GM23248 (cell line): ENCODE data around the gene ASAH2.

Experiments
- EZH2 ChIP-seq: fragments of 200-600 bp; sonication (generic); IDR thresholded peaks from 2 replicates; pipeline ENCODE4 v1.6.1; 2018; ENCODE audit warnings: antibody characterized with exemption, mild to moderate bottlenecking; ENCODE audit not compliant: insufficient read depth, poor library complexity, severe bottlenecking
- EZH2phosphoT487 ChIP-seq: fragments of 200-600 bp; sonication (generic); IDR thresholded peaks from 2 replicates; pipeline ENCODE4 v1.6.1; 2018; ENCODE audit warnings: antibody characterized with exemption, moderate library complexity, mild to moderate bottlenecking, low read depth; ENCODE audit not compliant: insufficient read depth

DNA sequence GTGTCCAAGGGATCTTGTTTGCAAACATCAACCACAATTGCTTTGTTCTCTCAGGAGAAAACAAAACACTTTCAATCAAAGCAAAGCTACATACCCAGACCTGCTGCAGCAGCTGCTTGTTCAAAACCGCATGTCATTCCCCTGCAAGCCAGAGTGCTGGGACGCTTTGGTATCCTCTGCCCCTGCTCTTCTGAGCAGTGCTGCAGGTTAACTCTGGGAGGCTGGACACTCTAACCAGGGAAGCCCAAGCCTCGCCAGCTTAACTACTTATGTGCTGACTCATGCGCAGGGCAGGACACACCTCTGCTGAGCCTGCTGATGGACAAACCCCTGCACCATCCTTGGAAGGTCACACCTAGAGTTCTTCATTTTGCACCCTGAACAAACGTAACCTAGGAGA lies 28.2 kb upstream of the ASAH2 start:
- TF ChIP-seq EZH2, result no peak
- no peak for TF ChIP-seq EZH2phosphoT487
